HL-60 (cell line): ENCODE data around the gene HCFC1.

Experiments used
- DNase-seq, 2 experiments: peaks; one replicate each; pipeline ENCODE4 v3.0.0-alpha.2; 2010 to 2020; ENCODE audit warnings: low read depth in 1 of 2, low spot score in 1 of 2
- H3K27ac ChIP-seq: fragments of 250-450 bp; sonication (Bioruptor Pico); replicated peaks from 2 replicates; pipeline ENCODE4 v1.5.1; 2020; ENCODE audit warnings: mild to moderate bottlenecking, moderate library complexity
- H3K27me3 ChIP-seq: fragments of 250-450 bp; sonication (Bioruptor Pico); 2 replicates; pipeline ENCODE4 v1.5.1; 2021; ENCODE audit warnings: mild to moderate bottlenecking, moderate library complexity; ENCODE audit not compliant: insufficient read depth, poor library complexity, severe bottlenecking
- H3K4me3 ChIP-seq: replicated peaks from 2 replicates; pipeline ENCODE4 v1.5.1; 2011; ENCODE audit warnings: mild to moderate bottlenecking, control low read depth, low read length; ENCODE audit not compliant: insufficient read depth
- GABPA ChIP-seq: IDR thresholded peaks from 2 replicates; pipeline ENCODE4 v1.6.1; 2012; ENCODE audit warnings: low read depth
- POLR2AphosphoS5 ChIP-seq: IDR thresholded peaks from 2 replicates; pipeline ENCODE4 v1.6.1; 2012; ENCODE audit warnings: low read depth
- REST ChIP-seq: IDR thresholded peaks from 2 replicates; pipeline ENCODE4 v1.6.1; 2012; ENCODE audit warnings: low read depth; ENCODE audit not compliant: insufficient replicate concordance
- SPI1 ChIP-seq: IDR thresholded peaks from 2 replicates; pipeline ENCODE4 v1.6.1; 2012; ENCODE audit warnings: low read depth, mild to moderate bottlenecking, borderline replicate concordance
- TF ChIP-seq, protein P1 (sequence below): IDR thresholded peaks from one replicate; pipeline ENCODE4 v1.5.1; 2011; ENCODE audit warnings: low read length, control low read depth, inconsistent platforms; ENCODE audit not compliant: insufficient read depth

Gene HCFC1

GRCh38 chrX:154017766-154018517, 46.3 kb upstream of the HCFC1 start:
- peak in 1 of 2 experiments; percentile 12 for DNase-seq
- peak overlapping the region; percentile 68 for H3K4me3 ChIP-seq
- TF ChIP-seq POLR2AphosphoS5 (no peak), REST (no peak)
- TF ChIP-seq, protein P1, sequence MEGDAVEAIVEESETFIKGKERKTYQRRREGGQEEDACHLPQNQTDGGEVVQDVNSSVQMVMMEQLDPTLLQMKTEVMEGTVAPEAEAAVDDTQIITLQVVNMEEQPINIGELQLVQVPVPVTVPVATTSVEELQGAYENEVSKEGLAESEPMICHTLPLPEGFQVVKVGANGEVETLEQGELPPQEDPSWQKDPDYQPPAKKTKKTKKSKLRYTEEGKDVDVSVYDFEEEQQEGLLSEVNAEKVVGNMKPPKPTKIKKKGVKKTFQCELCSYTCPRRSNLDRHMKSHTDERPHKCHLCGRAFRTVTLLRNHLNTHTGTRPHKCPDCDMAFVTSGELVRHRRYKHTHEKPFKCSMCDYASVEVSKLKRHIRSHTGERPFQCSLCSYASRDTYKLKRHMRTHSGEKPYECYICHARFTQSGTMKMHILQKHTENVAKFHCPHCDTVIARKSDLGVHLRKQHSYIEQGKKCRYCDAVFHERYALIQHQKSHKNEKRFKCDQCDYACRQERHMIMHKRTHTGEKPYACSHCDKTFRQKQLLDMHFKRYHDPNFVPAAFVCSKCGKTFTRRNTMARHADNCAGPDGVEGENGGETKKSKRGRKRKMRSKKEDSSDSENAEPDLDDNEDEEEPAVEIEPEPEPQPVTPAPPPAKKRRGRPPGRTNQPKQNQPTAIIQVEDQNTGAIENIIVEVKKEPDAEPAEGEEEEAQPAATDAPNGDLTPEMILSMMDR, result no peak
- H3K27me3 ChIP-seq, result no peaks in the 10 kb centered on the region
- H3K27ac ChIP-seq, result peak overlapping the region; percentile 93

DNA sequence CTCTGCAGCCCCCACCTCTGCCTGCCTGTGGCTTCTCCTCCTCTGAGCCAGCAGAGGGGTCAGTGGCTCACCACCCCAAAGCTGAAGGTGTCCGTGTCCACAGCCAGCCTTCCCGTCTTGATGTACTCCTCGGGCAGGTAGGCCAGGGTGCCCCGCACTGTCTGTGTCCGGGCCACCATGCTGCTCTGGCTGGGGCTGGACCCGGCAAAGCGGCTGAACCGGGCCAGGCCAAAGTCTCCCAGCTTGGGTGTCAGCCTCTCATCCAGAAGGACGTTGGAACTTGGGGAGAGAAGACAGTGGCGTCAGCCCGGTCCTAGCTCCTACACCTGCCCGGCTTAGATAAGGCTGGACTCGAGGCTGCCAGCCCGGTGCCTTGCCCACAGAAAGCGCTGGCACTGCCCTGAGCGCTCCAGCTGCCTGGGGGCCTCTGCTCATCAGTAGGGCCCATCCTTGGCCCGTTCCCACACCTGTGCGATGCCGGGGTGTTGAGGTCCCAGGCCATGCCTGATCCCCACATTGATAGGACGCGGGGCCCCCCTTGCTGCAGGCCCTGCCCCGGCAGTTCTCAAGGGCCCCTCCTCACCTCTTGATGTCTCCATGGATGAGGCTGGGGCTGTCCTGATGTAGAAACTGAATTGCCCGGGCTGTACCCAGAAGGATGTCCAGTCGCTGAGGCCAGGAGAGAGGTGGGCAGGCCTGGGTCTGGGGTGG, 44.9 kb upstream of the HCFC1 start:
- TF ChIP-seq SPI1 (no peak), REST (no peak), GABPA (no peak), POLR2AphosphoS5 (no peak)
- TF ChIP-seq, protein P1, result no peak
- Histone ChIP-seq H3K4me3 (peak overlapping the region; percentile 68), H3K27ac (peak overlapping the region; percentile 93), H3K27me3 (no peaks in the 10 kb centered on the region)
- peak in 1 of 2 experiments; percentile 11 for DNase-seq

GRCh38 chrX:154015581-154016264, 44.1 kb upstream of the HCFC1 start:
- H3K4me3 ChIP-seq, result no peak overlapping the region
- H3K27me3 ChIP-seq, result no peaks in the 10 kb centered on the region
- H3K27ac ChIP-seq, result peak overlapping the region; percentile 93
- DNase-seq, result no peak
- TF ChIP-seq, protein P1, result no peak
- TF ChIP-seq SPI1 (no peak), REST (no peak), POLR2AphosphoS5 (no peak), GABPA (no peak)
